Measurements from ENCODE around the gene FADD. TPM values are rescaled to one million over a fixed set of nuclear protein-coding genes. Genes with fewer than 3 reads are reported as not detected.

The FADD gene
- total RNA-seq, 2 donors from 2014 or later: 7.1 to 11.1 TPM

DNA sequence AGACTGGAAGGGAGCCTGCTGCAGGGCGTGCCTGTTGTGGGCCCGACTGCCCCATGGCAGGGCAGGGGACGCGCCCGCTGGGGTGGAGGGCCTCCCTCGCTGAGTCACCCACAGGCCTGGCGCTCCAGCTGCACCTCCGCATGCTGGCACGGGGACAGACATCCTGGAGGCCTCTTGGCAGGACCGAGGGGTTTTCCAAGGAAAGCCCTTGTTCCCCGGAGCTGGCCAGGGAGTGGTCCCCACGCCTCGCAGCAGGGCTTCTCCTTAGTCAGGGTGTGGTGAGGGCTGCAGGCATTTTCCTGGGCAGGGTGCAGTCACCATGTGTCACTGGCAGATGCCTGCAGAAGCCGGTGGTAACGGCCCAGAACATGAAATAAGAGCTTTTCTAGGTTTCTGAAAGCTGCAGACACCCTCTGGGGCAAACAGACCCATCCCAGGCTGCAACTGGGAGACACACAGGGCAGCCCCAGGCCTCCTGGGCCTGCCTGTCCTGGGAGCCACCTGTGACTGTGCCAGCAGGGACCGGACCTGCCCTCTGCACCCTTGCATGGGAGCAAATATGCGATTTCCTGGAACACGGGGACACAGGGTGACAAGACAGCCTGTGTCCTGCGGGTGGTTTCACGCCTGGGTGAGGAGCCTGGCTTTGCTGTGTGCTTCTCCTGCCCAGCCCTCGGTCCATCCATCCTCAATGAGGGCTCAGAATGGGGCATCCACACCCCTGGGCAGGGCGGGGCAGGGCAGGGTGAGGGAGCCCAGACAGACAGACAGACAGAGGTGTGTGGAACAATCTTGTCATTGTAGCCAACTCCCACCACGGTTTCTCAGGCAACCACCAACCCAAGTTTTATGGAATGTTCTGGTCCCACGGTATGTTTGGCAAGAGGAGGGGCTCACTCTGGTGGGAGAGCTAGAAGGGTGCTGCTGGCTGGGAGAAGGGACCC is 43.2 kb upstream of the FADD start:
- TF ChIP-seq, protein P1, sequence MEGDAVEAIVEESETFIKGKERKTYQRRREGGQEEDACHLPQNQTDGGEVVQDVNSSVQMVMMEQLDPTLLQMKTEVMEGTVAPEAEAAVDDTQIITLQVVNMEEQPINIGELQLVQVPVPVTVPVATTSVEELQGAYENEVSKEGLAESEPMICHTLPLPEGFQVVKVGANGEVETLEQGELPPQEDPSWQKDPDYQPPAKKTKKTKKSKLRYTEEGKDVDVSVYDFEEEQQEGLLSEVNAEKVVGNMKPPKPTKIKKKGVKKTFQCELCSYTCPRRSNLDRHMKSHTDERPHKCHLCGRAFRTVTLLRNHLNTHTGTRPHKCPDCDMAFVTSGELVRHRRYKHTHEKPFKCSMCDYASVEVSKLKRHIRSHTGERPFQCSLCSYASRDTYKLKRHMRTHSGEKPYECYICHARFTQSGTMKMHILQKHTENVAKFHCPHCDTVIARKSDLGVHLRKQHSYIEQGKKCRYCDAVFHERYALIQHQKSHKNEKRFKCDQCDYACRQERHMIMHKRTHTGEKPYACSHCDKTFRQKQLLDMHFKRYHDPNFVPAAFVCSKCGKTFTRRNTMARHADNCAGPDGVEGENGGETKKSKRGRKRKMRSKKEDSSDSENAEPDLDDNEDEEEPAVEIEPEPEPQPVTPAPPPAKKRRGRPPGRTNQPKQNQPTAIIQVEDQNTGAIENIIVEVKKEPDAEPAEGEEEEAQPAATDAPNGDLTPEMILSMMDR (IDR thresholded peaks at IDR 0.05): no peak
- H3K36me3 ChIP-seq: no peaks in the 10 kb centered on the region
- DNase-seq (ENCODE audit: low spot score): no peak
- H3K27ac ChIP-seq: no peak overlapping the region
- H3K4me1 ChIP-seq: no peaks in the 10 kb centered on the region
- no peaks in the 10 kb centered on the region for H3K27me3 ChIP-seq
- no peaks in the 10 kb centered on the region for H3K9me3 ChIP-seq
- no peak overlapping the region for H3K4me3 ChIP-seq

DNA sequence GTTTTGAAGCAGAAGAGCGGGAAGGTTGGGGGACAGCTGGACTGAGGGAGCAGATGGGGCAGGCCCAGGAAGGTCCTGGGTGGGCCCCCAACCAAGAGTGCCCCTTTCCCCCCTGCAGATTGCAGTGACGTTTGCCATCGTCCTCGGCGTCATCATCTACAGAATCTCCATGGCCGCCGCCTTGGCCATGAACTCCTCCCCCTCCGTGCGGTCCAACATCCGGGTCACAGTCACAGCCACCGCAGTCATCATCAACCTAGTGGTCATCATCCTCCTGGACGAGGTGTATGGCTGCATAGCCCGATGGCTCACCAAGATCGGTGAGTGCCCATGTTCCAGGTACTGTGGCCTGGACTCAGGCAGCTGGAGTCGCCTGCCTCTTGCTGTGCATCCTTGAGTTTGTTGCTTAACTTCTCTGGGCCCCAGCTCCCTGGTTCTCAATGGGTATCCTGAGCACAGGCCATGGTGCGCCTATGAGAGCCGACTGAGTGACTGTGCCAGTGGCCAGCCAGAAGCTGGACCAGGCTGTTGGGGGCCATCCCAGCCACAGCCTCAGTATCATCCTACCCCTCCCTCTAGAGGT is 42.0 kb upstream of the FADD start:
- Histone ChIP-seq H3K27me3 (no peaks in the 10 kb centered on the region), H3K4me3 (no peak overlapping the region), H3K9me3 (no peaks in the 10 kb centered on the region), H3K36me3 (no peaks in the 10 kb centered on the region), H3K4me1 (no peaks in the 10 kb centered on the region), H3K27ac (no peak overlapping the region)
- no peak for DNase-seq (ENCODE audit: low spot score)
- TF ChIP-seq, protein P1 (IDR thresholded peaks at IDR 0.05): no peak

GRCh38 chr11:70164705-70165104 is 38.4 kb upstream of the FADD start:
- H3K9me3 ChIP-seq: no peaks in the 10 kb centered on the region
- no peak for DNase-seq (ENCODE audit: low spot score)
- no peaks in the 10 kb centered on the region for H3K36me3 ChIP-seq
- no peak overlapping the region for H3K27ac ChIP-seq
- no peaks in the 10 kb centered on the region for H3K27me3 ChIP-seq
- TF ChIP-seq, protein P1 (IDR thresholded peaks at IDR 0.05): no peak
- H3K4me3 ChIP-seq: no peak overlapping the region
- H3K4me1 ChIP-seq: no peaks in the 10 kb centered on the region

DNA sequence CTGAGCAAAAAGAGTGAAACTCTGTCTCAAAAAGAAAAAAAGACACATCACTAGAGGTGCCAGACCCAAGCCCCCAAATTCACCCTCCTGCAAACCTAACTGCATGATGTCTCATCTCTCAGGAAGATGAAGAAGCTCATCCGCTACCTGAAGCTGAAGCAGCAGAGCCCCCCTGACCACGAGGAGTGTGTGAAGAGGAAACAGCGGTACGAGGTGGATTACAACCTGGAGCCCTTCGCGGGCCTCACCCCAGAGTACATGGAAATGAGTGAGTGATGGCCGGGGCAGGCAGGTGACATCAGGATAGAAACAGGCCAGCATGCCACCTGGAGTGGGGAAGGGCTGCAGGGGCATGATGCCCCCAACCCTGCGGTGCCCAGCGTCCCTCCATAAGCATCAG is 36.0 kb upstream of the FADD start:
- H3K4me3 ChIP-seq: no peak overlapping the region
- DNase-seq (ENCODE audit: low spot score): no peak
- no peaks in the 10 kb centered on the region for H3K4me1 ChIP-seq
- H3K36me3 ChIP-seq: no peaks in the 10 kb centered on the region
- H3K27ac ChIP-seq: no peak overlapping the region
- no peaks in the 10 kb centered on the region for H3K9me3 ChIP-seq
- no peaks in the 10 kb centered on the region for H3K27me3 ChIP-seq
- TF ChIP-seq, protein P1 (IDR thresholded peaks at IDR 0.05): no peak

- Histone ChIP-seq H3K36me3 (no peaks in the 10 kb centered on the region), H3K9me3 (no peaks in the 10 kb centered on the region), H3K4me1 (no peaks in the 10 kb centered on the region), H3K27me3 (no peaks in the 10 kb centered on the region), H3K27ac (no peak overlapping the region), H3K4me3 (no peak overlapping the region)
- TF ChIP-seq, protein P1 (IDR thresholded peaks at IDR 0.05): no peak
- no peak for DNase-seq (ENCODE audit: low spot score)
Observed at GRCh38 chr11:70167723-70168404, 35.2 kb upstream of the FADD start.
